Hepatocyte (in vitro differentiated cells): ENCODE data around the gene PRAMEF14. TPM values are rescaled to one million over a fixed set of nuclear protein-coding genes. Genes with fewer than 3 reads are reported as not detected.
A peak's percentile ranks its signal among the peaks of the same experiment; 100 is the strongest.
"Not testable (repeated sequence)": the region's sequence is repeated elsewhere in the genome, so short reads cannot be mapped to it uniquely, and the experiment has no call there.

Experiments used
- DNase-seq: peaks from one replicate; pipeline ENCODE4 v3.0.0-alpha.2; 2016; ENCODE audit warnings: low spot score
- H2AFZ ChIP-seq: fragments of 200-600 bp; sonication (generic); 2 replicates; pipeline ENCODE4 v1.6.0; 2016; ENCODE audit warnings: antibody characterized with exemption, mild to moderate bottlenecking
- H3K27ac ChIP-seq: fragments of 200-600 bp; sonication (generic); 2 replicates; pipeline ENCODE4 v1.5.1; 2016; ENCODE audit warnings: mild to moderate bottlenecking
- H3K27me3 ChIP-seq: fragments of 200-600 bp; sonication (generic); 2 replicates; pipeline ENCODE4 v1.6.1; 2016
- H3K36me3 ChIP-seq: fragments of 200-600 bp; sonication (generic); replicated peaks from 2 replicates; pipeline ENCODE4 v1.5.1; 2016; ENCODE audit warnings: low read depth; ENCODE audit not compliant: insufficient read depth
- H3K4me1 ChIP-seq: fragments of 200-600 bp; sonication (generic); 2 replicates; pipeline ENCODE4 v1.5.1; 2016; ENCODE audit warnings: mild to moderate bottlenecking, moderate library complexity; ENCODE audit not compliant: insufficient read depth
- H3K4me2 ChIP-seq: fragments of 200-600 bp; sonication (generic); 2 replicates; pipeline ENCODE4 v1.6.0; 2016
- H3K4me3 ChIP-seq: fragments of 200-600 bp; sonication (generic); 2 replicates; pipeline ENCODE4 v1.5.1; 2016; ENCODE audit warnings: mild to moderate bottlenecking
- H3K79me2 ChIP-seq: fragments of 200-600 bp; sonication (generic); 2 replicates; pipeline ENCODE4 v1.6.0; 2017; ENCODE audit warnings: mild to moderate bottlenecking
- H3K9me2 ChIP-seq: fragments of 200-600 bp; sonication (generic); replicated peaks from 2 replicates; pipeline ENCODE4 v1.6.0; 2017; ENCODE audit warnings: mild to moderate bottlenecking; ENCODE audit not compliant: insufficient read depth
- H3K9me3 ChIP-seq: fragments of 200-600 bp; sonication (generic); 2 replicates; pipeline ENCODE4 v1.5.1; 2016; ENCODE audit warnings: low read depth, mild to moderate bottlenecking
- H4K20me1 ChIP-seq: fragments of 200-600 bp; sonication (generic); 2 replicates; pipeline ENCODE4 v1.6.0; 2016; ENCODE audit warnings: mild to moderate bottlenecking; ENCODE audit not compliant: insufficient read depth, poor library complexity, severe bottlenecking
- CTCF ChIP-seq: fragments of 200-600 bp; sonication (generic); IDR thresholded peaks from 2 replicates; pipeline ENCODE4 v1.5.1; 2016; ENCODE audit warnings: antibody characterized with exemption, mild to moderate bottlenecking; ENCODE audit not compliant: poor library complexity
- WGBS: methylation state at CpG from one replicate; pipeline ENCODE4 v1.1.6; 2016; ENCODE audit warnings: low lambda C conversion rate; ENCODE audit errors: missing lambda C conversion rate; 5-methylcytosine and 5-hydroxymethylcytosine counted together
- polyA plus RNA-seq: library from polyadenylated mRNA; unstranded; fragments of >200 nt; fragmentation: Nextera tagmentation; extraction: Ambion mirVana; gene quantifications from 2 replicates; pipeline ENCODE4 v1.2.1, GENCODE V29; 2016
- total RNA-seq: library from RNA; depleted of rRNA; stranded (reverse); fragments of >200 nt; gene quantifications from 2 replicates; pipeline ENCODE4 v1.2.3, GENCODE V29; 2014

Gene PRAMEF14
- total and polyA plus RNA-seq, 2 experiments from 2014 or later, result not detected

DNA sequence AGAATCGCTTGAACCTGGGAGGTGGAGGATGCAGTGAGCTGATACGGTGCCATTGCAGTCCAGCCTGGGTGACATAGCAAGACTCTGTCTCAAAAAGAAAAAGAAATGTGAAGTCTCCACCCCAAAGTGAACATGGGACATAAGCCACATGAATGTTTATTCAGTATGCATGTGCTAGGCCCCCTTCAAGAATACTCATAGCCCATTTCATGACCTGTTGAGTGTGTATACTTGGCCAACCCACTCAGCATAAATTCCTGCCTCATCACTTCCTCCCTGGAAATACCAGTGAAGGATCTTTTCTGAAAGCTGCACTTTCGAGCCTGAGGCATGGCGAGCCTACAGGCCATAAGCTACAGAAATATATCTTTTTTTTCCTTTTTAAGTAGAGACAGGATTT is 18.0 kb upstream of the PRAMEF14 start:
- H3K27ac ChIP-seq, H3K4me1 ChIP-seq, H3K4me2 ChIP-seq, H3K36me3 ChIP-seq, H3K4me3 ChIP-seq, H3K27me3 ChIP-seq, H3K9me3 ChIP-seq, H3K9me2 ChIP-seq, DNase-seq, H2AFZ ChIP-seq, H4K20me1 ChIP-seq, H3K79me2 ChIP-seq: not testable (repeated sequence)
- 94% methylated on average over 2 of the region's 4 CpGs for WGBS

GRCh38 chr1:13362364-13362763 is 15.4 kb upstream of the PRAMEF14 start:
- H3K79me2 ChIP-seq, DNase-seq, H3K9me3 ChIP-seq, H3K4me3 ChIP-seq, H3K27ac ChIP-seq, H3K36me3 ChIP-seq, H3K4me2 ChIP-seq, H3K27me3 ChIP-seq, H3K9me2 ChIP-seq, H2AFZ ChIP-seq, H3K4me1 ChIP-seq, H4K20me1 ChIP-seq: not testable (repeated sequence)
- 67% methylated on average over 1 of the region's 7 CpGs for WGBS

DNA sequence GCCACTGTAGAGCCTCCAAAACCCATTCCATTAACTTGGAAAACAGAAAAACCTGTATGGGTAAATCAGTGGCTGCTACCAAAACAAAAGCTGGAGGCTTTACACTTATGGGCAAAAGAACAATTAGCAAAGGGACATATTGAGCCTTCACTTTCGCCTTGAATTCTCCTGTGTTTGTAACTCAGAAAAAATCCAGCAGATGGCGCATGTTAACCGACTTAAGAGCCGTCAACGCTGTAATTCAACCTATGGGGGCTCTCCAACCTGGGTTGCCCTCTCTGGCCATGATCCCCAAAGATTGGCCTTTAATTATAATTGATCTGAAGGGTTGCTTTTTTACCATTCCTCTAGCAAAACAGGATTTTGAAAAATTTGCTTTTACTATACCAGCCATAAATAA is 9.8 kb upstream of the PRAMEF14 start:
- TF ChIP-seq CTCF, result peak; percentile 67
- H3K27me3 ChIP-seq, H3K27ac ChIP-seq, H3K4me3 ChIP-seq, H4K20me1 ChIP-seq, H3K4me2 ChIP-seq, H3K4me1 ChIP-seq, H3K9me3 ChIP-seq, H3K36me3 ChIP-seq, H3K9me2 ChIP-seq, H3K79me2 ChIP-seq, H2AFZ ChIP-seq: not testable (repeated sequence)
- WGBS, result 2% methylated on average over 5 of the region's 5 CpGs
- peak; percentile 61 for DNase-seq

DNA sequence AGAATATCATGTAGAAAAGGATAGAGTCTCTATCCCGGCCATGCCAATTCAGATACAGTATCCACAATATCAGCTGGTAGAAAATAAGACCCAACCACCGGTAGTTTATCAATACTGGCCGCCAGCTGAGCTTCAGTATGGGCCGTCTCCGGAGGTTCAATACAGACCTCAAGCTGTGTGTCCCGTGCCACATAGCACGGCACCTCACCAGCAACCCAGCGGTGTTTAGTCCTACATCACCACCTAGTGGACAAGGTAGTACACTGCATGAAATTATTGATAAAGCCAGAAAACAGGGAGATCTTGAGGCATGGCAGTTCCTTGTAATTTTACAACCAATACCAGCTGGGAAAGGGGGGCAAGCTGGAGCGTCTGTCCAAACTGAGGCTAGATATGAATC is 7.5 kb upstream of the PRAMEF14 start:
- not testable (repeated sequence) for DNase-seq, H3K9me2 ChIP-seq, H3K4me2 ChIP-seq, H3K4me3 ChIP-seq, H3K9me3 ChIP-seq, H3K4me1 ChIP-seq, H3K36me3 ChIP-seq, H3K27me3 ChIP-seq, H3K27ac ChIP-seq, H2AFZ ChIP-seq, H4K20me1 ChIP-seq, H3K79me2 ChIP-seq
- 22% methylated on average over 1 of the region's 9 CpGs for WGBS

DNA sequence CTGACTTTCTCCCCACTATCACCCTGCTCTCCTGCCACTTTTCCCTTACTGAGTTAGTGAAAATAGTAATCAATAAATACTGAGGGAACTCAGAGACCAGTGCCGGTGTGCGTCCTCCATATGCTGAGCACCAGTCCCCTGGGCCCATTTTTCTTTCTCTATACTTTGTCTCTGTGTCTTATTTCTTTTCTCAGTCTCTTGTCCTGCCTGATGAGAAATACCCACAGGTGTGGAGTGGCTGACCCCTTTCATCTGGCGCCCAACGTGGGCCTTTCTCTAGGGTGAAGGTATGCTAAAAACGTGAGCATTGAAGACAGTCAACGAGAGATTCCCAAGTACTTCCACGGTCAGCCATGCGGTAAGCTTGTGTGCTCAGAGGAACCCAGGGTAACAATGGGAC is 6.5 kb upstream of the PRAMEF14 start:
- H3K4me3 ChIP-seq, H3K27me3 ChIP-seq, H3K4me1 ChIP-seq, H2AFZ ChIP-seq, H4K20me1 ChIP-seq, H3K79me2 ChIP-seq, H3K4me2 ChIP-seq, H3K9me2 ChIP-seq, H3K9me3 ChIP-seq, H3K27ac ChIP-seq, H3K36me3 ChIP-seq, DNase-seq: not testable (repeated sequence)
- WGBS, result 74% methylated on average over 8 of the region's 8 CpGs

GRCh38 chr1:13342496-13342895 is 4.4 kb downstream of the PRAMEF14 start:
- H3K36me3 ChIP-seq, H3K9me2 ChIP-seq, DNase-seq, H3K27ac ChIP-seq, H3K4me2 ChIP-seq, H4K20me1 ChIP-seq, H3K27me3 ChIP-seq, H2AFZ ChIP-seq, H3K4me3 ChIP-seq, H3K4me1 ChIP-seq, H3K79me2 ChIP-seq, H3K9me3 ChIP-seq: not testable (repeated sequence)
- WGBS, result 81% methylated on average over 8 of the region's 8 CpGs

- 49% methylated on average over 4 of the region's 4 CpGs for WGBS
- not testable (repeated sequence) for H3K9me3 ChIP-seq, H3K9me2 ChIP-seq, H4K20me1 ChIP-seq, H3K4me3 ChIP-seq, H3K27me3 ChIP-seq, H2AFZ ChIP-seq, H3K4me2 ChIP-seq, H3K79me2 ChIP-seq, H3K27ac ChIP-seq, H3K36me3 ChIP-seq, H3K4me1 ChIP-seq, DNase-seq
Measured at GRCh38 chr1:13315281-13315680, 31.7 kb downstream of the PRAMEF14 start, which contains the start of gene PRAMEF15. Gene PRAMEF15 (plus strand): TSS chr1:13315581. CDS start chr1:13318408, 2,827 bp downstream.

GRCh38 chr1:13303239-13303638 is 43.7 kb downstream of the PRAMEF14 start, which contains the start of gene PRAMEF33:
Gene PRAMEF33 (plus strand): TSS chr1:13303539. CDS start chr1:13305955, 2,416 bp downstream.
- DNase-seq, H3K4me2 ChIP-seq, H2AFZ ChIP-seq, H3K27me3 ChIP-seq, H3K9me2 ChIP-seq, H4K20me1 ChIP-seq, H3K79me2 ChIP-seq, H3K4me1 ChIP-seq, H3K36me3 ChIP-seq, H3K9me3 ChIP-seq, H3K4me3 ChIP-seq, H3K27ac ChIP-seq: not testable (repeated sequence)
- WGBS, result no CpG with 5 or more reads among the region's 1 CpG

- H3K27me3 ChIP-seq, H3K4me1 ChIP-seq, H2AFZ ChIP-seq, H3K36me3 ChIP-seq, DNase-seq, H3K4me3 ChIP-seq, H3K27ac ChIP-seq, H3K79me2 ChIP-seq, H3K9me2 ChIP-seq, H3K9me3 ChIP-seq, H3K4me2 ChIP-seq, H4K20me1 ChIP-seq: not testable (repeated sequence)
Measured at GRCh38 chr1:13302197-13302596, 44.7 kb downstream of the PRAMEF14 start.
